ENCODE results near the gene MYEOV. TPM values are rescaled to one million over a fixed set of nuclear protein-coding genes. Genes with fewer than 3 reads are reported as not detected.

MYEOV gene
- total and polyA plus RNA-seq, 4 donors, result 0.79 to 0.90 TPM; not detected in 2

GRCh38 chr11:69305885-69306540, 12.1 kb downstream of the MYEOV start:
- Histone ChIP-seq H3K27ac (ENCODE audit: low read depth in 1 of 2, low read length in 2 of 2) (peak overlapping the region; percentile 59 to 78), H3K4me3 (ENCODE audit: low read depth in 1 of 3, low read length in 3 of 3) (no peak overlapping the region), H3K9ac (ENCODE audit: low read depth in 1 of 2, low read length in 2 of 2) (no peak overlapping the region), H3K36me3 (ENCODE audit: control insufficient read depth in 4 of 4, insufficient read depth in 3 of 4, low read depth in 1 of 4, low read length in 3 of 4) (no peaks in the 10 kb centered on the region), H3K27me3 (ENCODE audit: control insufficient read depth in 4 of 4, insufficient read depth in 4 of 4, low read length in 3 of 4) (no peaks in the 10 kb centered on the region), H3K9me3 (ENCODE audit: control insufficient read depth in 4 of 4, low read length in 3 of 4) (no peaks in the 10 kb centered on the region), H3K4me1 (ENCODE audit: control insufficient read depth in 4 of 4, insufficient read depth in 4 of 4, low read length in 3 of 4) (peaks cover 6 to 14% (median 10%) of the 10 kb centered on the region in 4 donors)
- TF ChIP-seq, protein P1, sequence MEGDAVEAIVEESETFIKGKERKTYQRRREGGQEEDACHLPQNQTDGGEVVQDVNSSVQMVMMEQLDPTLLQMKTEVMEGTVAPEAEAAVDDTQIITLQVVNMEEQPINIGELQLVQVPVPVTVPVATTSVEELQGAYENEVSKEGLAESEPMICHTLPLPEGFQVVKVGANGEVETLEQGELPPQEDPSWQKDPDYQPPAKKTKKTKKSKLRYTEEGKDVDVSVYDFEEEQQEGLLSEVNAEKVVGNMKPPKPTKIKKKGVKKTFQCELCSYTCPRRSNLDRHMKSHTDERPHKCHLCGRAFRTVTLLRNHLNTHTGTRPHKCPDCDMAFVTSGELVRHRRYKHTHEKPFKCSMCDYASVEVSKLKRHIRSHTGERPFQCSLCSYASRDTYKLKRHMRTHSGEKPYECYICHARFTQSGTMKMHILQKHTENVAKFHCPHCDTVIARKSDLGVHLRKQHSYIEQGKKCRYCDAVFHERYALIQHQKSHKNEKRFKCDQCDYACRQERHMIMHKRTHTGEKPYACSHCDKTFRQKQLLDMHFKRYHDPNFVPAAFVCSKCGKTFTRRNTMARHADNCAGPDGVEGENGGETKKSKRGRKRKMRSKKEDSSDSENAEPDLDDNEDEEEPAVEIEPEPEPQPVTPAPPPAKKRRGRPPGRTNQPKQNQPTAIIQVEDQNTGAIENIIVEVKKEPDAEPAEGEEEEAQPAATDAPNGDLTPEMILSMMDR (IDR thresholded peaks at IDR 0.05; ENCODE audit: low read depth, low read length, missing input control), result no peak
- TF ChIP-seq TAF1 (conservative IDR thresholded peaks at IDR 0.05) (no peak), JUND (IDR thresholded peaks at IDR 0.05) (peak in 1 of 2 donors; percentile 34), YY1 (IDR thresholded peaks at IDR 0.05) (peak; percentile 52), SP1 (IDR thresholded peaks at IDR 0.05) (peak; percentile 73), ATF3 (IDR thresholded peaks at IDR 0.05) (no peak), HNF4G (IDR thresholded peaks at IDR 0.05) (peak; percentile 88), RAD21 (IDR thresholded peaks at IDR 0.05) (peak; percentile 56 to 63), REST (IDR thresholded peaks at IDR 0.05) (no peak), FOXA2 (IDR thresholded peaks at IDR 0.05) (peak; percentile 40), NR2F2 (IDR thresholded peaks at IDR 0.05) (peak; percentile 86), EGR1 (IDR thresholded peaks at IDR 0.05; ENCODE audit: low read depth in 2 of 2) (peak in 1 of 2 donors; percentile 29), HNF4A (conservative IDR thresholded peaks at IDR 0.05) (peak; percentile 97 to 98), GABPA (IDR thresholded peaks at IDR 0.05 in 1 of 2, conservative IDR thresholded peaks at IDR 0.05 in 1 of 2) (no peak), RXRA (IDR thresholded peaks at IDR 0.05) (peak; percentile 82 to 91), FOXA1 (IDR thresholded peaks at IDR 0.05) (no peak)
- TF ChIP-seq, protein P2, sequence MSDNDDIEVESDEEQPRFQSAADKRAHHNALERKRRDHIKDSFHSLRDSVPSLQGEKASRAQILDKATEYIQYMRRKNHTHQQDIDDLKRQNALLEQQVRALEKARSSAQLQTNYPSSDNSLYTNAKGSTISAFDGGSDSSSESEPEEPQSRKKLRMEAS (IDR thresholded peaks at IDR 0.05), result peak; percentile 98
- TF ChIP-seq, protein P3, sequence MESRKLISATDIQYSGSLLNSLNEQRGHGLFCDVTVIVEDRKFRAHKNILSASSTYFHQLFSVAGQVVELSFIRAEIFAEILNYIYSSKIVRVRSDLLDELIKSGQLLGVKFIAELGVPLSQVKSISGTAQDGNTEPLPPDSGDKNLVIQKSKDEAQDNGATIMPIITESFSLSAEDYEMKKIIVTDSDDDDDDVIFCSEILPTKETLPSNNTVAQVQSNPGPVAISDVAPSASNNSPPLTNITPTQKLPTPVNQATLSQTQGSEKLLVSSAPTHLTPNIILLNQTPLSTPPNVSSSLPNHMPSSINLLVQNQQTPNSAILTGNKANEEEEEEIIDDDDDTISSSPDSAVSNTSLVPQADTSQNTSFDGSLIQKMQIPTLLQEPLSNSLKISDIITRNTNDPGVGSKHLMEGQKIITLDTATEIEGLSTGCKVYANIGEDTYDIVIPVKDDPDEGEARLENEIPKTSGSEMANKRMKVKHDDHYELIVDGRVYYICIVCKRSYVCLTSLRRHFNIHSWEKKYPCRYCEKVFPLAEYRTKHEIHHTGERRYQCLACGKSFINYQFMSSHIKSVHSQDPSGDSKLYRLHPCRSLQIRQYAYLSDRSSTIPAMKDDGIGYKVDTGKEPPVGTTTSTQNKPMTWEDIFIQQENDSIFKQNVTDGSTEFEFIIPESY (IDR thresholded peaks at IDR 0.05), result no peak
- DNase-seq (ENCODE audit: low spot score), result peak; percentile 55
- WGBS, result 45% methylated on average over 11 of the region's 11 CpGs
